PC-3 (cell line): ENCODE results near the gene TENT5C.

ENCODE experiments used
- CTCF ChIP-seq: fragments of 300-600 bp; sonication (generic); conservative IDR thresholded peaks from 2 replicates; pipeline ENCODE4 v1.5.1; 2017; ENCODE audit warnings: antibody characterized with exemption, low read depth, mild to moderate bottlenecking, low read length
- EZH2phosphoT487 ChIP-seq: fragments of 300-600 bp; sonication (generic); IDR thresholded peaks from 2 replicates; pipeline ENCODE4 v1.6.1; 2018; ENCODE audit warnings: mild to moderate bottlenecking, antibody characterized with exemption, low read length, borderline replicate concordance

- TF ChIP-seq CTCF, result no peak
- no peak for TF ChIP-seq EZH2phosphoT487
These were observed 11.4 kb upstream of the TENT5C start for GRCh38 chr1:117594261-117594990.
